GM21515 (cell line): ENCODE measurements around the gene SCP2.

Experiments used
- ATAC-seq: cut with Tn5 transposase; IDR thresholded peaks from one replicate; pipeline ENCODE4 v1.9.1; 2021; ENCODE audit not compliant: unreplicated experiment

The SCP2 gene

GRCh38 chr1:53079251-53079650 lies 152.2 kb downstream of the SCP2 start:
- no peak for ATAC-seq

GRCh38 chr1:53080041-53080440 lies 153.0 kb downstream of the SCP2 start:
- ATAC-seq: no peak

GRCh38 chr1:53080769-53081168 lies 153.7 kb downstream of the SCP2 start:
- no peak for ATAC-seq

- ATAC-seq: no peak
Observed at GRCh38 chr1:53081384-53082066, 154.4 kb downstream of the SCP2 start.

GRCh38 chr1:53082826-53083455 lies 155.9 kb downstream of the SCP2 start:
- ATAC-seq: no peak

- ATAC-seq: no peak
Observed at GRCh38 chr1:53083636-53084588, 156.8 kb downstream of the SCP2 start.

GRCh38 chr1:53084589-53084971 lies 157.5 kb downstream of the SCP2 start:
- no peak for ATAC-seq

- ATAC-seq: no peak
Observed at GRCh38 chr1:53085405-53085804, 158.3 kb downstream of the SCP2 start.

- no peak for ATAC-seq
Observed at GRCh38 chr1:53086491-53087070, 159.5 kb downstream of the SCP2 start.

- no peak for ATAC-seq
Observed at GRCh38 chr1:53087332-53088285, 160.5 kb downstream of the SCP2 start.

GRCh38 chr1:53088616-53089300 lies 161.7 kb downstream of the SCP2 start:
- ATAC-seq: no peak

GRCh38 chr1:53089478-53090226 lies 162.6 kb downstream of the SCP2 start:
- ATAC-seq: no peak

- ATAC-seq: no peak
Observed at GRCh38 chr1:53090227-53091147, 163.4 kb downstream of the SCP2 start.

GRCh38 chr1:53091841-53092645 lies 165.0 kb downstream of the SCP2 start:
- ATAC-seq: no peak

GRCh38 chr1:53092659-53093450 lies 165.8 kb downstream of the SCP2 start:
- ATAC-seq: no peak

GRCh38 chr1:53093451-53093754 lies 166.3 kb downstream of the SCP2 start:
- no peak for ATAC-seq
